Ovary (tissue), 3 donors: ENCODE results near the gene SLC16A12.

Experiments used
- CTCF ChIP-seq, 3 donors: fragments of 450-650 bp in 2 of 3; fragments of 200-600 bp in 1 of 3; IDR thresholded peaks; one replicate each; pipeline versions ENCODE4 v1.5.1 to v1.8.0; 2016 to 2022; ENCODE audit warnings: antibody characterized with exemption in 3 of 3, mild to moderate bottlenecking in 1 of 3
- EP300 ChIP-seq: sonication (generic); formaldehyde crosslinking; IDR thresholded peaks from one replicate; pipeline ENCODE4 v1.6.1; 2017; ENCODE audit warnings: antibody characterized with exemption
- donor health status: DM: no; HTN: no; CAD: no.

GRCh38 chr10:89413398-89413912 is 121.9 kb downstream of the SLC16A12 start:
- no peak for TF ChIP-seq CTCF (IDR thresholded peaks at IDR 0.05)
- TF ChIP-seq EP300 = no peak
